Measurements from ENCODE around the gene CPEB2.
"Not testable (repeated sequence)": the region's sequence is repeated elsewhere in the genome, so short reads cannot be mapped to it uniquely, and the experiment has no call there.

The CPEB2 gene

GRCh38 chr4:15063341-15063740, 61.1 kb downstream of the CPEB2 start:
- no peak for DNase-seq

- no peak for DNase-seq
Observed at GRCh38 chr4:15065516-15065915, 63.2 kb downstream of the CPEB2 start.

- DNase-seq: no peak
Observed at GRCh38 chr4:15066140-15066539, 63.9 kb downstream of the CPEB2 start.

- DNase-seq: no peak
Observed at GRCh38 chr4:15068298-15068697, 66.0 kb downstream of the CPEB2 start.

- no peak for DNase-seq
Observed at GRCh38 chr4:15075875-15076274, 73.6 kb downstream of the CPEB2 start.

- DNase-seq: no peak
Observed at GRCh38 chr4:15077969-15078368, 75.7 kb downstream of the CPEB2 start.

GRCh38 chr4:15078682-15079642, 76.7 kb downstream of the CPEB2 start:
- DNase-seq: no peak

GRCh38 chr4:15084780-15085179, 82.5 kb downstream of the CPEB2 start:
- no peak for DNase-seq

GRCh38 chr4:15085762-15086161, 83.5 kb downstream of the CPEB2 start:
- not testable (repeated sequence) for DNase-seq

GRCh38 chr4:15086259-15086658, 84.0 kb downstream of the CPEB2 start:
- DNase-seq: not testable (repeated sequence)

- no peak for DNase-seq
Observed at GRCh38 chr4:15088394-15089035, 86.2 kb downstream of the CPEB2 start.

- no peak for DNase-seq
Observed at GRCh38 chr4:15089979-15090378, 87.7 kb downstream of the CPEB2 start.

- no peak for DNase-seq
Observed at GRCh38 chr4:15100380-15100779, 98.1 kb downstream of the CPEB2 start.

- no peak for DNase-seq
Observed at GRCh38 chr4:15100994-15101695, 98.9 kb downstream of the CPEB2 start.

- no peak for DNase-seq
Observed at GRCh38 chr4:15104825-15105224, 102.5 kb downstream of the CPEB2 start.

- no peak for DNase-seq
Observed at GRCh38 chr4:15106399-15106798, 104.1 kb downstream of the CPEB2 start.

GRCh38 chr4:15109600-15109999, 107.3 kb downstream of the CPEB2 start:
- DNase-seq: no peak

- DNase-seq: no peak
Observed at GRCh38 chr4:15110120-15110571, 107.9 kb downstream of the CPEB2 start.

GRCh38 chr4:15116509-15117079, 114.3 kb downstream of the CPEB2 start:
- no peak for DNase-seq

GRCh38 chr4:15117270-15117946, 115.1 kb downstream of the CPEB2 start:
- DNase-seq: no peak

- DNase-seq: no peak
Observed at GRCh38 chr4:15118292-15118691, 116.0 kb downstream of the CPEB2 start.

Data from NCI-H2171 (cell line).